Kidney (tissue), 22 donors: ENCODE results near the gene SNX10. TPM values are rescaled to one million over a fixed set of nuclear protein-coding genes. Genes with fewer than 3 reads are reported as not detected.
A peak's percentile ranks its signal among the peaks of the same experiment; 100 is the strongest.
"Not testable (repeated sequence)": the region's sequence is repeated elsewhere in the genome, so short reads cannot be mapped to it uniquely, and the experiment has no call there.

Source experiments
- DNase-seq, 5 donors: peaks; one replicate each; pipeline ENCODE4 v3.0.0-alpha.2; 2013 to 2020
- FAIRE-seq: peaks from 2 replicates; lab custom pipeline; 2012; peaks lifted over from hg19 to GRCh38; lab: Jason Lieb, UNC
- H3K27ac ChIP-seq, 2 donors: one replicate each; pipeline ENCODE4 v1.7.0; 2013; ENCODE audit warnings: low read depth in 2 of 2, low read length in 2 of 2, inconsistent platforms in 1 of 2
- H3K27me3 ChIP-seq: one replicate; pipeline ENCODE4 v1.7.1; 2013; ENCODE audit warnings: low read length, inconsistent platforms; ENCODE audit not compliant: control insufficient read depth, insufficient read depth
- H3K36me3 ChIP-seq, 3 donors: one replicate each; pipeline versions ENCODE4 v1.7.0 to v1.7.1; 2013; ENCODE audit warnings: low read length in 3 of 3, control low read depth in 1 of 3, inconsistent platforms in 1 of 3; ENCODE audit not compliant: insufficient read depth in 3 of 3, control insufficient read depth in 2 of 3
- H3K4me1 ChIP-seq, 3 donors: one replicate each; pipeline versions ENCODE4 v1.7.0 to v1.7.1; 2013; ENCODE audit warnings: low read length in 3 of 3, inconsistent platforms in 1 of 3, low read depth in 1 of 3; ENCODE audit not compliant: control insufficient read depth in 2 of 3, insufficient read depth in 2 of 3
- H3K4me3 ChIP-seq, 3 donors: one replicate each; pipeline versions ENCODE4 v1.7.0 to v1.8.1; 2013; ENCODE audit warnings: low read length in 3 of 3, control low read depth in 1 of 3, inconsistent platforms in 1 of 3
- H3K9ac ChIP-seq, 3 donors: one replicate each; pipeline versions ENCODE4 v1.7.0 to v1.7.1; 2013; ENCODE audit warnings: low read length in 3 of 3, control low read depth in 1 of 3, inconsistent platforms in 1 of 3
- H3K9me3 ChIP-seq, 3 donors: one replicate each; pipeline versions ENCODE4 v1.7.0 to v1.7.1; 2013; ENCODE audit warnings: low read length in 3 of 3, control low read depth in 1 of 3, inconsistent platforms in 1 of 3; ENCODE audit not compliant: control insufficient read depth in 2 of 3, insufficient read depth in 1 of 3
- intact Hi-C: fragments of 100-400 bp; cut with DNase I; formaldehyde crosslinking; loops from one replicate; pipeline ENCODE4 v1.11.1; 2022
- long read RNA-seq, 10 donors: library from polyadenylated mRNA in 1 of 10; unstranded in 1 of 10; transcript quantifications; one replicate each; pipeline ENCODE4 v2.0.0 and lab custom pipeline, GENCODE V29; 2021 to 2026
- polyA plus RNA-seq: library from polyadenylated mRNA; stranded (reverse); fragments of 350-450 nt; fragmentation: Illumina TruSeq; extraction: RNeasy Lipid Tissue Mini Kit (QIAGEN cat#74804); gene quantifications from one replicate; pipeline ENCODE4 v1.2.3, GENCODE V29; 2014; ENCODE audit warnings: low read depth, low replicate concordance; ENCODE audit not compliant: insufficient read depth
- total RNA-seq: library from RNA; stranded (reverse); fragmentation: NEBNext Ultra II Directional; extraction: Animal tissue kit (Norgen Biotek cat#: 25700); gene quantifications from one replicate; pipeline ENCODE4 v1.2.1, GENCODE V29; 2021
- TF ChIP-seq, protein P1 (sequence below): IDR thresholded peaks from 3 replicates; pipeline ENCODE4 v1.5.1; 2012; ENCODE audit warnings: mild to moderate bottlenecking, moderate library complexity, borderline replicate concordance; ENCODE audit not compliant: insufficient read depth; ENCODE audit errors: extremely low read depth
- donor health status: control.
- donor health status: control.
- donor health status: control.
- donor health status: control.
- donor health status: control.
- donor health status: DM: yes; HTN: yes; CAD: no.
- donor health status: Normal renal cell carcinoma (clear cell type).

Gene SNX10, protein sequence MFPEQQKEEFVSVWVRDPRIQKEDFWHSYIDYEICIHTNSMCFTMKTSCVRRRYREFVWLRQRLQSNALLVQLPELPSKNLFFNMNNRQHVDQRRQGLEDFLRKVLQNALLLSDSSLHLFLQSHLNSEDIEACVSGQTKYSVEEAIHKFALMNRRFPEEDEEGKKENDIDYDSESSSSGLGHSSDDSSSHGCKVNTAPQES
- 72.0 TPM for total RNA-seq
- polyA plus RNA-seq: 30.1 TPM
- long read RNA-seq, donor 1: 0 reads
- long read RNA-seq, donor 2, transcript SNX10-201 (7 exons, 2,546 nt): major isoform, 6 of 45 reads
- long read RNA-seq, donor 2, partial matches to known transcripts: 39 of 45 reads
- long read RNA-seq, donor 2, other reads (novel, unspliced or antisense): 0 of 45 reads
- long read RNA-seq, donor 3, transcript SNX10-201 (7 exons, 2,546 nt): major isoform, 5 of 6 reads
- long read RNA-seq, donor 3, partial matches to known transcripts: 0 of 6 reads
- long read RNA-seq, donor 3, other reads (novel, unspliced or antisense): 0 of 6 reads
- long read RNA-seq, donor 4, partial matches to known transcripts: 0 of 2 reads
- long read RNA-seq, donor 4, other reads (novel, unspliced or antisense): 0 of 2 reads
- long read RNA-seq, donor 5, partial matches to known transcripts: 0 of 1 reads
- long read RNA-seq, donor 5, other reads (novel, unspliced or antisense): 0 of 1 reads
- long read RNA-seq, donor 6, partial matches to known transcripts: 59 of 62 reads
- long read RNA-seq, donor 6, other reads (novel, unspliced or antisense): 0 of 62 reads
- long read RNA-seq, donor 7, transcript SNX10-201 (7 exons, 2,546 nt): major isoform, 113 of 164 reads
- long read RNA-seq, donor 7, transcript SNX10-202 (7 exons, 2,491 nt): minor isoform, 6 of 164 reads
- long read RNA-seq, donor 7, partial matches to known transcripts: 11 of 164 reads
- long read RNA-seq, donor 7, other reads (novel, unspliced or antisense): 29 of 164 reads
- long read RNA-seq, donor 8, partial matches to known transcripts: 45 of 50 reads
- long read RNA-seq, donor 8, other reads (novel, unspliced or antisense): 0 of 50 reads
- long read RNA-seq, donor 9, partial matches to known transcripts: 36 of 36 reads
- long read RNA-seq, donor 9, other reads (novel, unspliced or antisense): 0 of 36 reads
- long read RNA-seq, donor 10, transcript SNX10-201 (7 exons, 2,546 nt): major isoform, 5 of 5 reads
- long read RNA-seq, donor 10, partial matches to known transcripts: 0 of 5 reads
- long read RNA-seq, donor 10, other reads (novel, unspliced or antisense): 0 of 5 reads

DNA sequence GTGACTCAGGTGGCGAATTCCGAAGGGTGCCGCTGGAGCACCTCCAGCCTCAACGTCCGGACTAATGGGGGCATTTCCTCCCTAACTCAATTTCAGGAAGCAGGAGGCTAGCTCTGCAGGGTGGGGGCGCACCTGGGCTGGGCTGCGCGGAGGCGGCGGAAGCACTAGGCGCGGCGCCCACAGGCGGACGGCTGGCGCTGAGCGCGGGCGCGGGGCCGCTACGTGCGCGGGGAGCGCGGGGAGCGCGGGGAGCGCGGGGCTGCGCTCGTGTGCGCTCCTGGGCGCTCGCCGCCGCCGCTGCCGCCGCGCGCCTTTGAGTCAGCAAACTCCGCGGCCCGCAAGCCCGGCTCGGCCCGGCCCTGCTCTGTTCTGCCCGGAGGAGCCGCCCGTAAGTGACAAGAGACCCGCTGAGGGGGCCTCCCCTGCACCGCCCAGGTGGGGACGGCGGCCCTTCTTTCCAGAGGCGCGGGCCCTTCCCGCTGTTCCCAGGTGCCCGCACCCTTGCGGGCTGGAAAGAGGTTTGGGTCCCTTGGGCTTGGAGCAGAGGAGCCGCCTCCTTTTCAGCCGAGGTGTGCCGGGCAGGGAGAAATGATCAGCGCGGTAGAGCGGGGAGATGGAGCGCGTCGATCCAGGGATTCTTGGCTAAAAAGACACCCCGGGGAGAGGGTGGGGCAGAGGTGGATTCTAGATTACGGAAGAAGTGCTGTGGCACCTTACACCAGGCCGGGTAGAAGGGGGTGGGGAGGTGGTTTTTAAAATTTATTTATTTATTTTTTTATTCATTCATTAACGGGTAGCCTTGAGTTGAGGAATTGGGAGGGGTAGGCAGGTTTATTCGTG lies at the start of gene SNX10:
Gene SNX10 (plus strand): TSS at position 164 of the 840 bp plus-strand sequence. CDS start 54,581 bp downstream, outside the sequence.
- intact Hi-C loops: no loop called here
- no peak for FAIRE-seq
- H3K27me3 ChIP-seq: no peaks in the 10 kb centered on the region

DNA sequence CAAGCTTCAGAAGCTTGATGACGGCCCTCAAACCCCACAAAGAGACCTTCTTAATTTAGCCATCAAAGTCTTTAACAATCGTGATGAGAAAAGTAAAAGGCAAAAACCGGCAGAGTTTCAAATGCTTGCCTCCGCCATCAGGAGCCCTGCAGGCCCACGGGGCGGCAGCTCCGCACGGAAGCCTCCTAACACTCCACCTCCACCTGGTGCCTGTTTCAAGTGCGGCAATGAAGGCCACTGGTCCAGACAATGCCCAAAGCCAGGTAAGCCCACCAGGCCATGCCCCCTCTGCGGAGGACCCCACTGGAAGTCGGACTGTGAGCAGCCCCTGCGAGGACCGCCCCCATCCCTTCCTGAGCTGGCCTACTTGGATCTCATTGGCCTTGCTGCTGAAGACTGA lies 46.5 kb upstream of the SNX10 start:
- TF ChIP-seq, protein P1, sequence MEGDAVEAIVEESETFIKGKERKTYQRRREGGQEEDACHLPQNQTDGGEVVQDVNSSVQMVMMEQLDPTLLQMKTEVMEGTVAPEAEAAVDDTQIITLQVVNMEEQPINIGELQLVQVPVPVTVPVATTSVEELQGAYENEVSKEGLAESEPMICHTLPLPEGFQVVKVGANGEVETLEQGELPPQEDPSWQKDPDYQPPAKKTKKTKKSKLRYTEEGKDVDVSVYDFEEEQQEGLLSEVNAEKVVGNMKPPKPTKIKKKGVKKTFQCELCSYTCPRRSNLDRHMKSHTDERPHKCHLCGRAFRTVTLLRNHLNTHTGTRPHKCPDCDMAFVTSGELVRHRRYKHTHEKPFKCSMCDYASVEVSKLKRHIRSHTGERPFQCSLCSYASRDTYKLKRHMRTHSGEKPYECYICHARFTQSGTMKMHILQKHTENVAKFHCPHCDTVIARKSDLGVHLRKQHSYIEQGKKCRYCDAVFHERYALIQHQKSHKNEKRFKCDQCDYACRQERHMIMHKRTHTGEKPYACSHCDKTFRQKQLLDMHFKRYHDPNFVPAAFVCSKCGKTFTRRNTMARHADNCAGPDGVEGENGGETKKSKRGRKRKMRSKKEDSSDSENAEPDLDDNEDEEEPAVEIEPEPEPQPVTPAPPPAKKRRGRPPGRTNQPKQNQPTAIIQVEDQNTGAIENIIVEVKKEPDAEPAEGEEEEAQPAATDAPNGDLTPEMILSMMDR: no peak
- DNase-seq (no peak), FAIRE-seq (no peak)
- Histone ChIP-seq H3K36me3 (no peaks in the 10 kb centered on the region), H3K27me3 (no peaks in the 10 kb centered on the region), H3K9ac (no peak overlapping the region), H3K4me3 (no peak overlapping the region), H3K9me3 (no peaks in the 10 kb centered on the region), H3K27ac (no peak overlapping the region), H3K4me1 (no peaks in the 10 kb centered on the region)
- intact Hi-C loops: no loop called here

More for the DNA sequence above, at the start of gene SNX10:
- Histone ChIP-seq H3K9me3 (no peaks in the 10 kb centered on the region), H3K36me3 (no peaks in the 10 kb centered on the region), H3K9ac (peak within 1 kb of the TSS; percentile 65 to 76 (median 73)), H3K27ac (peak within 1 kb of the TSS; percentile 90 to 93), H3K4me3 (peak within 1 kb of the TSS; percentile 65 to 77 (median 77)), H3K4me1 (peaks cover 0 to 3% (median 0%) of the 10 kb centered on the region in 3 donors)
- peak; percentile 65 to 86 (median 71) for DNase-seq
- TF ChIP-seq, protein P1: peak; percentile 53

DNA sequence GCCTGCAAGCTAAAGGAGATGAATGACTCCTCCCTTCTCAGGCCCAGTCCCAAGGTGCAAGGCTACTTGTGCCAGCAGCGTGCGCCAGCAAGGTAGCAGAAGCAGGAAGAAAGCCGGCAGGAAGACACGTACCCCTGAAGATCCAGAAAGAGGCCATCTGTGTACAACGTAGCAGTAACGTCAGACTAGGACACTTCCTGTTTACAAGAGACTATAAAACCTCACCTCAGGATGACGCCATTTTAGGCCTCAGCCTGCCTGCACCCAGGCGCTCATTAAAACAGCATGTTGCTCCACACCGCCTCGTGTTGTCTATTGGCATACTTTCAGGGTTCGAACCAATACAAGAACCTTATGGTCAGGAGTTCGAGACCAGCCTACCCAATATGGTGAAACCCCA lies 41.4 kb upstream of the SNX10 start:
- TF ChIP-seq, protein P1: no peak
- Histone ChIP-seq H3K27ac (no peak overlapping the region), H3K27me3 (no peaks in the 10 kb centered on the region), H3K4me3 (no peak overlapping the region), H3K9me3 (no peaks in the 10 kb centered on the region), H3K9ac (no peak overlapping the region), H3K36me3 (no peaks in the 10 kb centered on the region), H3K4me1 (no peaks in the 10 kb centered on the region)
- intact Hi-C loops: no loop called here
- DNase-seq (no peak), FAIRE-seq (no peak)

DNA sequence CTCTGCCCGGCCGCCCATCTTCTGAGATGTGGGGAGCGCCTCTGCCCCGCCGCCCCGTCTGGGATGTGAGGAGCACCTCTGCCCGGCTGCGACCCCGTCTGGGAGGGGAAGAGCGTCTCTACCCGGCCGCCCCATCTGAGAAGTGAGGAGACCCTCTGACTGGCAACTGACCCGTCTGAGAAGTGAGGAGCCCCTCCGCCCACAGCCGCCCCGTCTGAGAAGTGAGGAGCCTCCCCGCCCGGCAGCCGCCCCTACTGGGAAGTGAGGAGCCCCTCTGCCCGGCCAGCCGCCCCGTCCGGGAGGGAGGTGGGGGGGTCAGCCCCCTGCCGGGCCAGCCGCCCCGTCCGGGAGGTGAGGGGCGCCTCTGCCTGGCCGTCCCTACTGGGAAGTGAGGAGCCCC lies 29.8 kb upstream of the SNX10 start:
- not testable (repeated sequence) for FAIRE-seq

More for the DNA sequence above, 29.8 kb upstream of the SNX10 start:
- H3K4me1 ChIP-seq, H3K27me3 ChIP-seq, H3K36me3 ChIP-seq, H3K9me3 ChIP-seq, H3K9ac ChIP-seq, H3K27ac ChIP-seq, intact Hi-C loops, H3K4me3 ChIP-seq: not testable (repeated sequence)
- DNase-seq: peak in 1 of 5 donors; percentile 69
